Activated T-cell treated with anti-CD3 and anti-CD28 coated beads for 24 hours (primary cell): ENCODE measurements around the gene COA6.
"Not testable (repeated sequence)": the region's sequence is repeated elsewhere in the genome, so short reads cannot be mapped to it uniquely, and the experiment has no call there.

ENCODE experiments used
- DNase-seq: peaks from one replicate; pipeline ENCODE4 v3.0.0-alpha.2; 2020; ENCODE audit warnings: low read depth

COA6 gene

DNA sequence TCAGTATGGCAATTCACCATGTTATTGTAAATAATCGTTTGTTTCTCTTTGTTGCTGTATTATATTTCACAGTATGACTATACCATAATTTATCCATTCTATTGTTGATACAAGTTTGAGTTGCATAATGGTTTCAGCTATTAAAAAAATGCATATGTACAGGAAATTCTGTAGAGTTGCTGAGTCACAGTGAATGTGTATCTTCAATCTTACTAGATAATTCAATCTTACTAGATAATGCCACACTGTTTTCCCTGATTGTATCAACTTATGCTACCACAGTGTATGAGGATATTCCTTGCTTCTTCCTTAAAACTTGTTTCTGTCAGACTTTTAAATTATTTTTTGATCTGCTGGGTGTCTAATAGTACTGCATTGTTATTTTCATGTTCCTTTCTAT is 3.5 kb upstream of the COA6 start:
- DNase-seq = no peak

DNA sequence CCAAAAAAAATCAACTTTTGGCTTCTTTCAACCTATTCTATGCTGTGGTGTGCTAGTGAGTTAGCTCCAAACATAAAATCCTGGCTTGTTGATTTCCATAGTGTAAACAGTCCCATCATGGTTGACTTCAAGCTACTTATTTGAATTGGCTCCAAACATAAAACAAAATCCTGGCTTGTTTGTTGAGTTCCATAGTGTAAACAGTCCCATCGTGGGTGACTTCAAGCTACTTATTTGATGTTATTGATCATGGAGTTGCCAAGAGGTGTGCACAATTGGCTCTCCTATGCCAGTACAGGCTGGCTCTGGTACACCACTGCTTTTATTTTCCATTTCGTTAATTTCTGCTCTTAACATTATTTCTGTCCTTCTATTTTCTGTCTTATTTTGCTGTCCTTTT is 1.8 kb upstream of the COA6 start:
- no peak for DNase-seq

DNA sequence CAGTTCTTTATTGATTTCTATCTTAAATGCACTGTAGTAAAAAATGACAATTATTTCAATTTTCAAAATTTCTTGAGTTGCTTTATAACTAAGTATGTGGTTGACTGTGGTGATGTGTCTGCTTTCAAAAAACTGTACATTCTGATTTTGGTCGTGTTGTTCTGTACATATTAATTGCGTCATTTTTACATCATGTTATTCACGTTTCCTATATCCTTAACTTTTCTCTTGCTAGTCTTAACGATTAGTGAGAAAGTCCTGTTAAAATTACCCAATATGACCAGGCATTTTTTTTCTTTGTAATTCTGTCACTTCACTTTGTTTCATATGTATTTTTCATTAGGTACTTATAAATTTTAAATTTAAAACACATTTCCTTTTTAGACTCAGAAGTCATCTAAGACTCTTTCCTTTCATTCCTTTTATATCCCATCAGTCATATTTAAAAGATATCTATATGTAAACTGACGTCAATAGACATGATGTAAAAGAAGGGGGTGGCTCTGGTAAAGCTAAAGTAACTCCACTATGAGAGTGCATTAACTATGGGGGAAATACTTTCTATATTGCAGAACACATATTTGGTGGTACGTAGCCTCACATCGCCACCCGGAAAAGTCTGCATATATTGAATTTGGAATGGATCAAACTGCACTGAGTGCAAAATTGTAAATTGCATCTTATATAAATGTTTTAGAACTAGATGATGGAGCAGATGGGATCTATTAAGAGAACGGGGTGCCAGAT is 1.1 kb upstream of the COA6 start:
- no peak for DNase-seq

DNA sequence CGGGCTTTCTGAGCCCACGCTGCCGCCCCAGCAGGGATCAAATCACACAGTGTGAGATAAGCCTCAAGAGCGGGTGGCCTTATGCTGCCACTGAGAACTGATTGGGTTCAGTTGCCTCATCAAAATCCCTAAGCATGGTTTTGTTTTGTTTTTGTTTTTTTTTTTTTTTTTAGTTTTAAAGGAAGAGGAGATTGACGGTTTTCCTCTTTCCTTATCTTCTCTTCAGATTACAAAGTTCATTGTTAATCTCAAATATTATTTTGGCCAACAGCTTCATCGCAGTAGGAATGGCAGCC is 651 bp downstream of the COA6 start:
- no peak for DNase-seq

DNA sequence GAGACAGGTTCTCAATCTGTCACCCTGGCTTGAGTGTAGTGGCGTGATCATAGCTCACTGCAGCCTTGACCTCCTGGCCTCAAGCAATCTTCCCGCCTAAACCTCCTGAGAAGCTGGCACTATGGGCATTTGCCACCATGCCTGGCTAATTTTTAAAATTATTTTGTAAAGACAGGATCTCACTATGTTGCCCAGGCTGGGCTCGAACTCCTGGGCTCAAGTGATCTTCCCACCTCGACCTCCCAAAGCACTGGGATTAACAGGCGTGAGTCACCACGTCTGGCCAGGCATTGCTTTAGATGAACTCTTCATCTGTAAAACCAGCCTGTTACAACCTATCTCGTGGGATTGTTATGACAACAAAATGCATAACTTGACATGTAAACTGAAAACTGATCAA is 2.4 kb downstream of the COA6 start:
- DNase-seq = no peak

DNA sequence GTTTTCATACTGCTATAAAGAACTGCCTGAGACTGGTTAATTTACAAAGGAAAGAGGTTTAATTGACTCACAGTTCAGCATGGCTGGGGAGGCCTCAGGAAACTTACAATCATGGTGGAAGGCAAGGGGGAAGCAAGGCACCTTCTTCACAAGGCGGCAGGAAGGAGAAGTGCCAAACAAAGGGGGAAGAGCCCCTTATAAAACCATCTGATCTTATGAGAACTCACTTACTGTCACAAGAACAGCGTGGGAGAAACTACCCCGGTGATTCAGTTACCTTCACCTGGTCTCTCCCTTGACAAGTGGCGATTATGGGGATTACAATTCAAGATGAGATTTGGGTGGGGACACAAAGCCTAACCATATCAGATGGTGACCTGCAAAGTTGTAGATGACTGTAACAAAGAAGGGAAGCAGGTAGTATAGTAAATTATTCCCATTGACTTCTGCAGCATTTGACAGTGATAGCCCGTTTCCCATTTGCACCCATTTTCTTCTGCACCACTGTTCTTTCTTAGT is 6.4 kb downstream of the COA6 start:
- DNase-seq = not testable (repeated sequence)

DNA sequence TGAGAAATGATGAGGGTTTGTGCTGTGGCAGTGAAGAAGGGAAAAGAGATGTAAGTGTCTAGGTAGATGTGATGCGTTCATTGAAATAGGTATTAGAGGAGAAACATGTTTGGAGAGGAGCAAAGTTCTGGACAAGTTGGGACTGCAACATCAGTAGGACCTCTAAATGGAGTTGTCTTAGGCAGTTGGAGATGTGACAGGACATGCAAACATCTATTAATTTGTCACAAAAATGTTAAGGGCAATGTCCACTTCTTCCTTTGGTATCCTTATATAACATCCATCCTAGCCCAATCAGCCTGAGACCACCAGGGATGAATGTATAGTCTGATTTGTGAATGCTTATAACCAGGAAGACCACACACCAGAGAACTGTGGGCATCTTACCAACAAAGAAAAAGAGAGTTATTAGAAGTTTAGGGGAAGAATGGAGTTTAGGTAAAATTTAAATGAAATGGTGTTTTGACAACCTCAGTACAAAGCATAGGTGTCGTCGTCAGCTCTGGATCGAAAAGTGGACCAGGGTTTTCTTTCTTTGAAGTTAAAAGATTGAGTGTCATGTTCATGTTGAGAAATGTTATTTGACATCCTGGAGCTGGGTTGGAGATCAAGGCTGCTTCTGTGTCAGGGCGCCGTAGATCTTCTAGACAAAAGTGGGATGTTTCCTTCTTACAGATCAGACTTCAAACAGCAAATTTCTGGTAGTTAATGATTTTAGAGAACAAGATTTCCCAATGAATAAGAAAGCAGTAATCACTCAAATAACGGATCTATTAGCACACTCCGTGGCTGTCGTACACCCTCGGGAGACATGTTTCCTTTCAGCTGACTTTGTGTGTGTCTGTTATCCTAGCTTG is 8.7 kb downstream of the COA6 start:
- no peak for DNase-seq

DNA sequence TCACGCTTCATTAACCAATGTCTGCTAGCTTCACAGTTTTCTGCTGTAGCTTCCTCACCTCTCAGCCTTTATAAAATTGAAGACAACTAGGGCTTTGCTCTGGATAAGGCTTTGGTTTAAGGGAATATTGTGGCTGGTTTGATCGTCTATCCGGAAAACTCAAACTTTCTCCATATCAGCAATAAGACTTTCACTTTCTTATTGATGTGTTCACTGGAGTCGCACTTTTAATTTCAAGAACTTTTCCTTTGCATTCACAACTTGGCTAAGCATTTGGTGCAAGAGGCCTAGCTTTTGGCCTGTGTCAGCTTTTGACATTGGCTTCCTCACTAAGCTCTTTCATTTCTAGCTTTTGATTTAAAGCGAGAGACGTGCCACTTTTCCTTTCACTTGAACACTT is 12.9 kb downstream of the COA6 start:
- DNase-seq = no peak

DNA sequence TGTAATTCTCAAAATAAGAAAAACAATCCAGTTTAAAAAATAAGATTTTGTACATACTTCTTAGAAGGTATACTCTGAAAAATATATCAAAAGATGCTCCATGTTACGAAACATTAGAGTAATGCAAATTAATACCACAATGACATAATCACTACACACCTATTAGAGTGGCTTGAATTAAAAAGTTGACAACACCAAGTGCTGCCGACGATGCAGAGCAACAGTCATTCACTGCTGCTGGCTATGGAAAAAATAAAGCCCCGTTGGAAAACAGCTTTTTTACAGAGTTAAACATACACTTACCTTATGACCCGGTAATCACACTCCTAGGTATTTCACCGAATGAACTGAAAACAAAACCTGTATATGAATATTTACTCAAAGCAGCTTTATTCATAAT is 14.8 kb downstream of the COA6 start:
- DNase-seq = no peak

DNA sequence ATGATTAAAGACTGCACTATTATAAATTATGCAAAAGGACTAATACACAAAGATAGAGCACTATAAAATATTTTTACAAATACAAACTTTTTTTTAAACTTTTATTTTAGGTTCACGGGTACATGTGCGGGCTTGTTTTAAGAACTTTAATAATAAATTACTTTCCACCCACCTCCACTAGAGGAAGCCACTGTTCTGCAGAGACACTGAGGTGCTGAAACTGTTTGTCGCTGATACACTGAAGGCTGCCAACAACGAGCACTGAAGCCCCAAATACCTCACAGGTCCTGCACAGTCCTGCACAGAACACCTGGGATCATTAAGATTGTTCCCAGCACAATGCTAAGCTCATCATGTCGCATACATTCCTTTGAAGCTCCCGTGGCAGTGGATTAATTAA is 19.9 kb downstream of the COA6 start:
- no peak for DNase-seq

DNA sequence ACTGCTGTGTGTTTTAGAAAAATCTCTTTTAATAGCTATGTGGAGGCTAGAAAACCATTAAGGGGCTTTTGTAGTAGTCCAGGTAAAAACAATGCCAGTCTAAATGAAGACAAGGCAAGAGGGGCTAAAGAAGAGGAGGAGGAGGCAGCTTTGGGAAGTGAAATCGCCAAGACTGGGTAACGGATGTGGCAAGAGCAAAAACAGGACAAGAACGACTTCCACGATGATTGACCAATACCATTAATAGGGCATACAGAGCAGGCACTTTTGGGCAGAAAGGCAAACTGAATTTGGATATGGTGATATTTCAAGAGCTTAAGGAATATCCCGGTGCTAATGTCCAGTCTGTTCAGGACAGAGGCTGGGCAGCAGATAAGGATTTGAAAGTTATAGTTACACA is 22.0 kb downstream of the COA6 start:
- no peak for DNase-seq

DNA sequence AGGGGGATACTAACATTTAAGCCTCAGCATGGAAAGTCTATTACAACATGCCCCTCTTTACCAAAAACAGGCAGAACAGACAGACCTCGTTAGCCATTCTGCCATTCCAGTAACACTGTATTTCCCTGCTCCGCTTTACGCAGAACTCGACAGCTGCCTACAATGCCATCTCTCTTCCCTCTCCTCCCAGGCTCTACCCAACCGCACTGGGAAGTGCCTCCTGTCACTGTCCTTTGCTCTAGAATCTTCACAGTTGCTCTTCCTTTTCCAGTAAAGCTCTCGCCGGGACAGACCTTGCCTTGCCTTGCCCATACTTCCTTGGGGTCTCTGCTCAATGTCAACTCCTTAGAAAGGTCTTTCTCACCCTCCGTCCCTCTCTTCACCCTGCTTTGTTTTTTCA is 22.8 kb downstream of the COA6 start:
- no peak for DNase-seq

DNA sequence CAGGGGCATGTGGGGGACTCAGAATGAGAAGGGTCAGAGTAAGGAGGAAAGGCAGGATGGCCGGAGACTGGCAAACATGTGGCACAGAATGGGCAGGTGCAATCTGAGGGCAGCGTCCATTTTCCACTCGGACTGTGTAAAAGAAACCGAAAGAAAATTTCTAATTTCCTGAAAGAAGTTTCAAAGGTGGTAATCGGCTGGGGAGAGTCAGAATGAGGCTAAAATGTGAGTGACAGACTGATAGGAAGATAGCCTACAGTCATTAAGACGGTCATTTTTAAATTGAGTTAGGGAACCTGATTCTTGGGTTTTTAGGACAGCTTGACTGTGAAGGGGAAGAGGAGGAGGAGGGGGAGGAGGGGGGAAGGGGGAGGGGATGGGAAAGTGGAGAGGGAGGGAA is 23.6 kb downstream of the COA6 start:
- no peak for DNase-seq

DNA sequence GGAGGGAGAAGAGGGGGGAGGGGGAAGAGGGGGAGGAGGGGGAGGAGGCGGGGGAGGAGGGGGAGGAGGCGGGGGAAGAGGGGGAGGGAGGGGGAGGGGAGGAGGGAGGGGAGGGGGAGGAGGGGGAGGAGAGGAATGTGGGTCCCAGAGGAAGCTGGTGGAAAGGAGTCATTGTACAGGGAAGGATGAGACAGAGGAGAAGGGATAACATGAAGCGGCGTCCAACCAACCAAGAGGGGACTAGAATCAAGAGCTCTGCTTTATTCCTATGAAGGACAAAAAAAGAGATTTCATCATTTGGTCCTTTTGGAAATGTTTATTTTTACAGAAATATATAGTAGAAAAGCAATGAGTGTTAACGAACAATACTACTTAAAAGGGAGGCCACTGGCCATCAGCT is 24.5 kb downstream of the COA6 start:
- no peak for DNase-seq

DNA sequence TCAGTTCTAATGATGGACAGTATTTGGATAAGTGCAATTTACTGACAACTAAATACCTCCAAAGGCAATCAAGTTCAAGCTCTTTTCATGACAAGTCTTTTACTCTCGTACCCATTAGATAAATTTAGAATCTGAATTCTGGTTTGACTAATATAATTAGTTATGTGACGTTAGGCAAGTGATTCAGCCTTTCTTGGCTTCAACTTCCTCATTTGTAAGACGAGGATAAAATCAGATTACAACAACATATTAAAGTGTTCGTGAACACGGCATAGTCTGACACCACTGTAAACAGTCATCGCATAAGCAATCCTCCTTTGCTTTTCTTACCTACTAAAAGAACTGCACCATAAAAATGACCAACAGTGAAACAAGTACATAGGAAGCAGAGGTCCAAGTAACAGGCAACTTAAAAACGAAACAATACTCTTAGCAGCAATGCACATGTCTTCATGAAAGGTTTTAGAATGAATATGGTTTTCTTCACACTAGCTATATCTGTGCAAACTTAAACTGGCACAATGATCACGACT is 25.7 kb downstream of the COA6 start:
- no peak for DNase-seq

DNA sequence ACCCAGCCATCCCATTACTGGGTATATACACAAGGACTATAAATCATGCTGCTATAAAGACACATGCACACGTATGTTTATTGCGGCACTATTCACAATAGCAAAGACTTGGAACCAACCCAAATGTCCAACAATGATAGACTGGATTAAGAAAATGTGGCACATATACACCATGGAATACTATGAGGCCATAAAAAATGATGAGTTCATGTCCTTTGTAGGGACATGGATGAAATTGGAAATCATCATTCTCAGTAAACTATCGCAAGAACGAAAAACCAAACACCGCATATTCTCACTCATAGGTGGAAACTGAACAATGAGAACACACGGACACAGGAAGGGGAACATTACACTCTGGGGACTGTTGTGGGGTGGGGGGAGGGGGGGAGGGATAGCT is 26.3 kb downstream of the COA6 start:
- DNase-seq = not testable (repeated sequence)

DNA sequence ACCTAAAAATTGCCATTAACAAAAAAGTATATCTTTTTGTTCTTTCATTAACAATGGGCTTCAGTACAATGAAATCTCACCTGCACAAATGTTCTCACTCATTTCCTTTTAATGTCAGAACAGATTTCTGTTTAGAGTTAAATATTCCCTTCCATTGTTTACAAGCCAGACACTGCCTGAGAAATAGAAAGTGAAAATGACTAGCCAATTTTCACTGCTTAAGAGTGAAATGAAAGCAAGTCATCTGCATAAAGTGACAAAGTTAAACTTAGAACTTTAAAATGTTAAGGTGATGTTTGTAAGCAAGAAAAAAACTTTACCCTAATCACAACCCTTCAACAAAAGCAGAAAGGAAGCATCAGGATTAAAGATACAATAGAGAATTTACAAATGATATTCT is 27.5 kb downstream of the COA6 start:
- DNase-seq = no peak

DNA sequence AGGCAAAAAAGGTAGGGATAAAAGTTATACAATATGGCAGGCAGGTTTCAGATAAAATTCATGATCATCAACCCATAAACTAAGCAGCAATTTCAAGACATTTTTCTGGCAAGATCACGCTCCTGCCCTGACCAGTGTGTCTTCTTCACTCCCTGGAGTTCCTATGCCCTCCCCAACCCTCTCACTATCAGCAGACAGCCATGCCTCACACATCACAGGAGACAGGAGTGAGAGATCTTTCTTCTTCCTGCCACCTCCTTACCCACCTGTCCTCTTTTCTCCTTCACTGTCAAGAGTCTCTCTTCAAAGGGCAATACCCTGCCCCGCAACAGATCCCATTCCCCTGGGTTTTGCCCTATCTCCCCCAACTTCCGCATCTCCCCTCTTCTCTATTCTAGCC is 28.4 kb downstream of the COA6 start:
- no peak for DNase-seq

DNA sequence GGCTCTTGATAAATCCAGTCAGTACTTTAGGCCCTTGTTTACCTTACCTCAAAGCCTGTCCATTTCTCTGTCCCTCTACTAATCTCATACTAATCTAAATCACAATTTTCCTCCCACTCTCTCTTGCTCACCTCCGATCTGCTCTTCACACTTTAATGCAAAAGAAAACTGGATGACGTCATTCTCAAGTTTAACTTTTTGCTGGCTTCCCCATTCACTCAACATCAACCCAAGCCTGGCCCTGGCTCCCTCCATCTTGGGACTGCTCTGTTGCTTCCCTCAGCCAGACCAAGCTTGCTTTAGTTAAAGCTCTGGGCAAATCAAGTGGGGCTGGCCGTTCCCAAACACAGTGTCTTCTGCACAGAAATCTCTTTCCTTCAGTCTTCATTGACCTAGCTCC is 29.7 kb downstream of the COA6 start:
- DNase-seq = no peak

DNA sequence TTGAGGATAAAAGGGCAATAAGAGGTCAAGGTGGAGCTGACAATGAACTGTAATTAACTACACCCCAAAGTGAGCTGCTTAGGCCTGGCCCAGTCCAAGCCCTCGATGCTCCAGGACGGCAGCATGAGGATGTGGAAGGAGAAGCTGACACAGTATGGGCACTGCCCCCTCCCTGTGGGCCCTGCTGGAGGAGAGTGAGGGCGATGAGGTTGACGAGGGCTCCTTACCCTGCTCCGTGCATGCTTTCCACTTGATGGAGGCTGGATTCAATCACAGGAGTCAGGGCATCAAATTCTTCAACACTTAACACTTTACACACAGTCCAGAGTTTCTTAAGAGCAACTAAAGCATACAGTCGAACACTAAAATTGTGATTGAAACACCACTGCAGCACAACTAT is 32.4 kb downstream of the COA6 start:
- no peak for DNase-seq

DNA sequence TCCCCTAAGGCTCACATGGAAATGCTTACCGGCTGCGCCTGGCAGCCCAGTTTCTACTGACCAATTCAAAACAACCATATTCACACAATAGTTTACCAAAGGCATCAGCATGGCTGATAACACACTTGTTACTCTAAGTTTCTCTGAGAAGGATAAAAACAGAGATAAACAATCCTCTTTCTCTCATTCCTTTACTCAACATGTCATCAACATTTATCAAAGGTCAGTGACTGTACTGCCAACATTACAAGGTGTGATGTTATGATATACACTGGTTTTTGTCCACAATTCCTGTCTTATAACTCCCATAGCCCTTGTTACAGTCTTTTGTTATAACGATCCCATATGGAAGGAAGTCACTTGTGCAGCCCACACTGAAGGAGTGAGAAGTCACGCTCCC is 33.6 kb downstream of the COA6 start:
- DNase-seq = no peak

DNA sequence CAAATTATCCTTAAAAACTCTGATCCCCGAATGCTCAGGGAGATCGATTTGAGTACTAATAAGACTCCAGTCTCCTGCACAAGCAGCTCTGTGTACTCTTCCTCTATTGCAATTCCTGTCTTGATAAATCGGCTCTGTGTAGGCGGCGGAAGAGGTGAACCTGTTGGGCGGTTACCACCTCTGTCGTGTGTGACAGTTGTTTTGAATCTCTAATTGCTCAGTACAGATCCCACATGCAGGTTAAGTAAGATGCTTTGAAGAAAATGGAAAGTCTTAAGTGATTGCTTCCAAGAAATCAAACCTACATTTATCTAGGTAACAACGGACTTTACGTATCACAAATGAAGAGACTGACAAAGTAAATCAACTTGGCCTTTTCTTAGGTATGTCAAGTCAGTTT is 35.5 kb downstream of the COA6 start:
- DNase-seq = peak; percentile 54

DNA sequence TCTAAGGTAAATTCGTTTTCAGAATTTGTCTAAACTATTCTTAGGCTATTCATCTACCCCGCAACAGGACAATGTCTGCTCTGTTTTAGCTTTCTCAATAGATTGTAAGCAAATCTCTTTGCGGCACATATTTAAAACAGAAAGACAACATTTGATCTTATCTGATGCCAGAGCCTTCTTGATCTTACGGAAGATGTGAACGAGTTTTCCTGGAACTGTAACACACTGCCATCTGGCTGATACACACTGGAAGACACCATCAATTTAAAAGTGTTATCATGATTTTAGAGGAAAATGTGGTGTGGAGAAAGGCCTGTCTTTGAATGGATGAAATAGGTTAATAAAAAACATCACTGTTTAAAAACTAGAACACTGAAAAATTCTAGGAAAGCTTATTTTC is 36.1 kb downstream of the COA6 start:
- no peak for DNase-seq
